ENCODE measurements around the gene TAS2R43.
"Not testable (repeated sequence)": the region's sequence is repeated elsewhere in the genome, so short reads cannot be mapped to it uniquely, and the experiment has no call there.

Gene TAS2R43
- total RNA-seq, result 0.85 to 2.3 (median 1.2) reads per million in 3 experiments

- no peak for DNase-seq
Observed at GRCh38 chr12:11092128-11092527, at the start of gene TAS2R43. TAS2R43 (minus strand) TSS chr12:11092313; CDS start chr12:11092229, 84 bp downstream.

GRCh38 chr12:11136075-11136474, 44.0 kb upstream of the TAS2R43 start:
- DNase-seq, result no peak

- DNase-seq, result no peak
Observed at GRCh38 chr12:11134305-11134704, 42.2 kb upstream of the TAS2R43 start, which contains the start of gene TAS2R30. TAS2R30 (minus strand) TSS chr12:11134644; CDS start chr12:11134244, 400 bp downstream.

GRCh38 chr12:11133816-11134215, 41.7 kb upstream of the TAS2R43 start:
- no peak for DNase-seq

- no peak for DNase-seq
Observed at GRCh38 chr12:11133162-11133561, 41.0 kb upstream of the TAS2R43 start.

- no peak for DNase-seq
Observed at GRCh38 chr12:11130999-11131398, 38.9 kb upstream of the TAS2R43 start.

GRCh38 chr12:11130382-11130781, 38.3 kb upstream of the TAS2R43 start:
- no peak for DNase-seq

- DNase-seq, result not testable (repeated sequence)
Observed at GRCh38 chr12:11114130-11114529, 22.0 kb upstream of the TAS2R43 start.

GRCh38 chr12:11111213-11111612, 19.1 kb upstream of the TAS2R43 start:
- not testable (repeated sequence) for DNase-seq

GRCh38 chr12:11108862-11109261, 16.7 kb upstream of the TAS2R43 start:
- DNase-seq, result no peak

- no peak for DNase-seq
Observed at GRCh38 chr12:11107719-11108118, 15.6 kb upstream of the TAS2R43 start.

- no peak for DNase-seq
Observed at GRCh38 chr12:11106288-11106687, 14.2 kb upstream of the TAS2R43 start.

GRCh38 chr12:11105546-11105945, 13.4 kb upstream of the TAS2R43 start:
- DNase-seq, result no peak

- DNase-seq, result not testable (repeated sequence)
Observed at GRCh38 chr12:11094910-11095309, 2.8 kb upstream of the TAS2R43 start.

GRCh38 chr12:11089246-11089645, 2.9 kb downstream of the TAS2R43 start:
- DNase-seq, result no peak

- DNase-seq, result no peak
Observed at GRCh38 chr12:11085419-11085818, 6.7 kb downstream of the TAS2R43 start.

- no peak for DNase-seq
Observed at GRCh38 chr12:11081987-11082386, 10.1 kb downstream of the TAS2R43 start.

GRCh38 chr12:11078246-11078645, 13.9 kb downstream of the TAS2R43 start:
- DNase-seq, result no peak

GRCh38 chr12:11075642-11076041, 16.5 kb downstream of the TAS2R43 start:
- DNase-seq, result no peak

GRCh38 chr12:11071414-11071813, 20.7 kb downstream of the TAS2R43 start:
- DNase-seq, result no peak

GRCh38 chr12:11070999-11071398, 21.1 kb downstream of the TAS2R43 start:
- no peak for DNase-seq

- DNase-seq, result no peak
Observed at GRCh38 chr12:11069854-11070365, 22.2 kb downstream of the TAS2R43 start.

GRCh38 chr12:11067514-11067913, 24.6 kb downstream of the TAS2R43 start:
- no peak for DNase-seq

GRCh38 chr12:11062194-11062593, 29.9 kb downstream of the TAS2R43 start, which contains the start of gene TAS2R46:
TAS2R46 (minus strand) TSS chr12:11062294; CDS start chr12:11062294, 0 bp downstream.
- DNase-seq, result not testable (repeated sequence)

GRCh38 chr12:11059784-11060183, 32.3 kb downstream of the TAS2R43 start:
- DNase-seq, result no peak

Measured in central memory CD4-positive, alpha-beta T cell (primary cell).